Measurements from ENCODE around the gene EXD3. TPM values are rescaled to one million over a fixed set of nuclear protein-coding genes. Genes with fewer than 3 reads are reported as not detected.
A peak's percentile ranks its signal among the peaks of the same experiment; 100 is the strongest.

The EXD3 gene
- total RNA-seq, 1 donor from 2014 or later, result 16.7 TPM

GRCh38 chr9:137309368-137310188, 113.4 kb downstream of the EXD3 start:
- peak in 1 of 2 donors; percentile 53 for DNase-seq (ENCODE audit: low spot score in 2 of 2)
- no peak for TF ChIP-seq CTCF (IDR thresholded peaks at IDR 0.05)
- H3K27ac ChIP-seq, result no peak overlapping the region
- no peaks in the 10 kb centered on the region for H3K27me3 ChIP-seq
- H3K9me3 ChIP-seq, result no peaks in the 10 kb centered on the region
- no peaks in the 10 kb centered on the region for H3K36me3 ChIP-seq
- peaks cover 15 to 16% of the 10 kb centered on the region in 2 donors for H3K4me1 ChIP-seq
- H3K4me3 ChIP-seq, result no peak overlapping the region
- intact Hi-C loops (cut with DNase I), result no loop called here

GRCh38 chr9:137308057-137308619, 114.8 kb downstream of the EXD3 start:
- DNase-seq (ENCODE audit: low spot score in 2 of 2), result peak in 1 of 2 donors; percentile 54
- Histone ChIP-seq H3K9me3 (no peaks in the 10 kb centered on the region), H3K27me3 (no peaks in the 10 kb centered on the region), H3K27ac (no peak overlapping the region), H3K36me3 (no peaks in the 10 kb centered on the region), H3K4me3 (no peak overlapping the region), H3K4me1 (peaks cover 15 to 16% of the 10 kb centered on the region in 2 donors)
- TF ChIP-seq CTCF (IDR thresholded peaks at IDR 0.05), result no peak
- intact Hi-C loops (cut with DNase I), result no loop called here

- no peaks in the 10 kb centered on the region for H3K36me3 ChIP-seq
- TF ChIP-seq CTCF (IDR thresholded peaks at IDR 0.05), result no peak
Observed at GRCh38 chr9:137307255-137308056, 115.5 kb downstream of the EXD3 start.

GRCh38 chr9:137306850-137307254, 116.1 kb downstream of the EXD3 start:
- Histone ChIP-seq H3K27me3 (no peaks in the 10 kb centered on the region), H3K4me3 (no peak overlapping the region), H3K4me1 (peaks cover 15 to 19% of the 10 kb centered on the region in 2 donors), H3K9me3 (no peaks in the 10 kb centered on the region), H3K27ac (no peak overlapping the region), H3K36me3 (no peaks in the 10 kb centered on the region)
- intact Hi-C loops (cut with DNase I), result no loop called here
- no peak for TF ChIP-seq CTCF (IDR thresholded peaks at IDR 0.05)
- peak in 1 of 2 donors; percentile 62 for DNase-seq (ENCODE audit: low spot score in 2 of 2)

More at GRCh38 chr9:137307255-137308056, 115.5 kb downstream of the EXD3 start:
- Histone ChIP-seq H3K27ac (no peak overlapping the region), H3K4me3 (no peak overlapping the region), H3K4me1 (peaks cover 15 to 19% of the 10 kb centered on the region in 2 donors), H3K9me3 (no peaks in the 10 kb centered on the region), H3K27me3 (no peaks in the 10 kb centered on the region)
- intact Hi-C loops (cut with DNase I), result no loop called here
- DNase-seq (ENCODE audit: low spot score in 2 of 2), result peak in 1 of 2 donors; percentile 63

- Histone ChIP-seq H3K27me3 (no peaks in the 10 kb centered on the region), H3K4me3 (peak overlapping the region in 1 of 2 donors; percentile 48), H3K27ac (peak overlapping the region; percentile 30 to 50), H3K36me3 (no peaks in the 10 kb centered on the region), H3K4me1 (peaks cover 19 to 23% of the 10 kb centered on the region in 2 donors), H3K9me3 (no peaks in the 10 kb centered on the region)
- intact Hi-C loops (cut with DNase I), result no loop called here
- TF ChIP-seq CTCF (IDR thresholded peaks at IDR 0.05), result no peak
- peak in 1 of 2 donors; percentile 62 for DNase-seq (ENCODE audit: low spot score in 2 of 2)
Observed at GRCh38 chr9:137306066-137306849, 116.7 kb downstream of the EXD3 start.
